Stomach (tissue), 9 donors: ENCODE measurements around the gene STXBP5. TPM values are rescaled to one million over a fixed set of nuclear protein-coding genes. Genes with fewer than 3 reads are reported as not detected.

Experiments used
- DNase-seq, 2 donors: peaks; one replicate each; pipeline versions ENCODE4 v3.0.0 to v3.0.0-alpha.2; 2013 to 2019
- H3K27ac ChIP-seq, 5 donors: fragments of 200-600 bp in 4 of 5; sonication (generic) in 4 of 5; one replicate each; pipeline ENCODE4 v1.5.1; 2013 to 2019; ENCODE audit warnings: mild to moderate bottlenecking in 1 of 5, moderate library complexity in 1 of 5
- H3K27me3 ChIP-seq, 3 donors: fragments of 200-600 bp; sonication (generic); one replicate each; pipeline ENCODE4 v1.5.1; 2017 to 2019; ENCODE audit warnings: mixed run types in 1 of 3
- H3K36me3 ChIP-seq, 4 donors: fragments of 200-600 bp; sonication (generic); 1 replicate in 3 of 4; 2 replicates in 1 of 4; pipeline ENCODE4 v1.5.1; 2016 to 2019
- H3K4me1 ChIP-seq, 4 donors: fragments of 200-600 bp; sonication (generic); one replicate each; pipeline ENCODE4 v1.5.1; 2016 to 2019
- H3K4me3 ChIP-seq, 4 donors: fragments of 200-600 bp; sonication (generic) in 3 of 4; one replicate each; pipeline ENCODE4 v1.5.1; 2016 to 2019; ENCODE audit warnings: mild to moderate bottlenecking in 1 of 4
- H3K9me3 ChIP-seq, 4 donors: fragments of 200-600 bp; sonication (generic); one replicate each; pipeline ENCODE4 v1.5.1; 2016 to 2019
- CTCF ChIP-seq, 7 experiments: fragments of 450-650 bp in 4 of 7; fragments of 200-600 bp in 3 of 7; sonication (generic) in 3 of 7; IDR thresholded peaks; one replicate each; pipeline ENCODE4 v1.5.1; 2016 to 2019; ENCODE audit warnings: antibody characterized with exemption in 7 of 7, control low read depth in 2 of 7, mild to moderate bottlenecking in 1 of 7
- EP300 ChIP-seq: sonication (generic); formaldehyde crosslinking; IDR thresholded peaks from one replicate; pipeline ENCODE4 v1.6.1; 2017; ENCODE audit warnings: antibody characterized with exemption
- POLR2A ChIP-seq, 4 donors: fragments of 450-650 bp; IDR thresholded peaks; one replicate each; pipeline ENCODE4 v1.6.1; 2016; ENCODE audit warnings: antibody characterized with exemption in 4 of 4, control low read depth in 2 of 4, mild to moderate bottlenecking in 1 of 4, moderate library complexity in 1 of 4
- POLR2AphosphoS5 ChIP-seq, 3 donors: sonication (generic); formaldehyde crosslinking; IDR thresholded peaks; one replicate each; pipeline ENCODE4 v1.6.1; 2016; ENCODE audit warnings: antibody characterized with exemption in 3 of 3
- WGBS, 5 donors: extraction: QIAGEN DNeasy Blood & Tissue Kit in 3 of 5; methylation state at CpG; one replicate each; pipeline versions ENCODE4 v1.1.5 to v1.1.7; 2013 to 2018; 5-methylcytosine and 5-hydroxymethylcytosine counted together
- intact Hi-C: fragments of 100-400 bp; cut with DNase I; formaldehyde crosslinking; loops from one replicate; pipeline ENCODE4 v1.15.1; 2023; ENCODE audit warnings: low total_unique reads
- polyA plus RNA-seq, 3 donors: library from polyadenylated mRNA; stranded (reverse); fragments of 200-250 nt; gene quantifications; one replicate each; pipeline ENCODE4 v1.2.3, GENCODE V29; 2013
- total RNA-seq, 5 donors: library from RNA; depleted of rRNA; stranded (reverse); fragments of >200 nt; gene quantifications; one replicate each; pipeline versions ENCODE4 v1.1.0 to v1.2.3, GENCODE V29; 2014 to 2016
- donor health status: healthy with polysubstance abuse.
- donor health status: Bipolar disorder and iron deficiency.
- donor health status: healthy.

Gene STXBP5
- total and polyA plus RNA-seq, 8 donors, result 5.9 to 56.2 (median 15.8) TPM

GRCh38 chr6:147268254-147268653, 64.0 kb downstream of the STXBP5 start:
- H3K4me3 ChIP-seq, result no peak overlapping the region
- no peaks in the 10 kb centered on the region for H3K9me3 ChIP-seq
- H3K36me3 ChIP-seq, result peaks cover 4 to 51% (median 40%) of the 10 kb centered on the region in 4 donors
- no peaks in the 10 kb centered on the region for H3K4me1 ChIP-seq
- intact Hi-C loops, result no loop called here
- H3K27me3 ChIP-seq, result no peaks in the 10 kb centered on the region
- H3K27ac ChIP-seq, result no peak overlapping the region
- no peak for TF ChIP-seq POLR2A (IDR thresholded peaks at IDR 0.05)
- TF ChIP-seq CTCF (IDR thresholded peaks at IDR 0.05), result no peak
- TF ChIP-seq EP300, result no peak
- TF ChIP-seq POLR2AphosphoS5 (IDR thresholded peaks at IDR 0.05), result no peak
- DNase-seq, result no peak

- Histone ChIP-seq H3K36me3 (peaks cover 0 to 38% (median 36%) of the 10 kb centered on the region in 4 donors), H3K9me3 (no peaks in the 10 kb centered on the region), H3K27me3 (no peaks in the 10 kb centered on the region), H3K4me3 (no peak overlapping the region), H3K4me1 (no peaks in the 10 kb centered on the region), H3K27ac (no peak overlapping the region)
- no peak for DNase-seq
- no peak for TF ChIP-seq POLR2A (IDR thresholded peaks at IDR 0.05)
- TF ChIP-seq EP300, result no peak
- TF ChIP-seq CTCF (IDR thresholded peaks at IDR 0.05), result no peak
- no peak for TF ChIP-seq POLR2AphosphoS5 (IDR thresholded peaks at IDR 0.05)
- intact Hi-C loops, result no loop called here
Observed at GRCh38 chr6:147274012-147274411, 69.8 kb downstream of the STXBP5 start.

- no peak for DNase-seq
- TF ChIP-seq POLR2AphosphoS5 (IDR thresholded peaks at IDR 0.05) (no peak), EP300 (no peak), POLR2A (IDR thresholded peaks at IDR 0.05) (no peak), CTCF (IDR thresholded peaks at IDR 0.05) (no peak)
- H3K27me3 ChIP-seq, result no peaks in the 10 kb centered on the region
- H3K4me1 ChIP-seq, result no peaks in the 10 kb centered on the region
- no peak overlapping the region for H3K4me3 ChIP-seq
- peaks cover 0 to 40% (median 35%) of the 10 kb centered on the region in 4 donors for H3K36me3 ChIP-seq
- no peaks in the 10 kb centered on the region for H3K9me3 ChIP-seq
- intact Hi-C loops, result no loop called here
- no peak overlapping the region for H3K27ac ChIP-seq
Observed at GRCh38 chr6:147274776-147275175, 70.6 kb downstream of the STXBP5 start.

GRCh38 chr6:147278891-147279290, 74.7 kb downstream of the STXBP5 start:
- peaks cover 0 to 41% (median 37%) of the 10 kb centered on the region in 4 donors for H3K36me3 ChIP-seq
- DNase-seq, result no peak
- WGBS, 5 donors, result 92 to 100% (median 95%) methylated on average over 2 of the region's 2 CpGs
- peaks cover 0 to 20% (median 12%) of the 10 kb centered on the region in 4 donors for H3K4me1 ChIP-seq
- TF ChIP-seq EP300 (no peak), POLR2AphosphoS5 (IDR thresholded peaks at IDR 0.05) (no peak), CTCF (IDR thresholded peaks at IDR 0.05) (no peak), POLR2A (IDR thresholded peaks at IDR 0.05) (no peak)
- H3K27me3 ChIP-seq, result no peaks in the 10 kb centered on the region
- H3K4me3 ChIP-seq, result no peak overlapping the region
- H3K27ac ChIP-seq, result no peak overlapping the region
- intact Hi-C loops, result no loop called here
- no peaks in the 10 kb centered on the region for H3K9me3 ChIP-seq
